WERI-Rb-1 (cell line): Measurements from ENCODE around the gene ANKRD42.
A peak's percentile ranks its signal among the peaks of the same experiment; 100 is the strongest.

Experiments used
- DNase-seq: peaks from one replicate; pipeline ENCODE4 v3.0.0-alpha.2; 2020
- H3K27ac ChIP-seq: fragments of 250-450 bp; sonication (Bioruptor Pico); 2 replicates; pipeline ENCODE4 v1.5.1; 2020; ENCODE audit warnings: mild to moderate bottlenecking, moderate library complexity
- H3K27me3 ChIP-seq: fragments of 250-450 bp; sonication (Bioruptor Pico); 2 replicates; pipeline ENCODE4 v1.5.1; 2021; ENCODE audit warnings: mild to moderate bottlenecking, low read depth, moderate library complexity; ENCODE audit not compliant: insufficient read depth, severe bottlenecking
- H3K36me3 ChIP-seq: fragments of 250-450 bp; sonication (Bioruptor Pico); 2 replicates; pipeline ENCODE4 v1.5.1; 2020; ENCODE audit warnings: mild to moderate bottlenecking, moderate library complexity
- H3K4me3 ChIP-seq: 2 replicates; pipeline ENCODE4 v1.5.1; 2011; ENCODE audit warnings: low read depth, mild to moderate bottlenecking, control low read depth, low read length
- H3K9me3 ChIP-seq: fragments of 250-450 bp; sonication (Bioruptor Pico); 2 replicates; pipeline ENCODE4 v1.5.1; 2021; ENCODE audit warnings: mild to moderate bottlenecking, moderate library complexity; ENCODE audit not compliant: severe bottlenecking
- CTCF ChIP-seq: IDR thresholded peaks from 2 replicates; pipeline ENCODE4 v1.5.1; 2011; ENCODE audit warnings: low read depth, mild to moderate bottlenecking, control low read depth, inconsistent platforms, low read length

ANKRD42 gene

GRCh38 chr11:83185767-83186166, 7.7 kb upstream of the ANKRD42 start:
- peaks cover 79% of the 10 kb centered on the region for H3K36me3 ChIP-seq
- TF ChIP-seq CTCF: no peak
- H3K27ac ChIP-seq: no peak overlapping the region
- DNase-seq: no peak
- H3K4me3 ChIP-seq: no peak overlapping the region
- H3K9me3 ChIP-seq: no peaks in the 10 kb centered on the region
- H3K27me3 ChIP-seq: no peaks in the 10 kb centered on the region

- no peak for TF ChIP-seq CTCF
- Histone ChIP-seq H3K9me3 (no peaks in the 10 kb centered on the region), H3K27ac (no peak overlapping the region), H3K4me3 (no peak overlapping the region), H3K36me3 (peaks cover 81% of the 10 kb centered on the region), H3K27me3 (no peaks in the 10 kb centered on the region)
- no peak for DNase-seq
These were observed 6.0 kb upstream of the ANKRD42 start for GRCh38 chr11:83187465-83187864.

GRCh38 chr11:83191491-83191890, 2.0 kb upstream of the ANKRD42 start:
- Histone ChIP-seq H3K4me3 (no peak overlapping the region), H3K27me3 (no peaks in the 10 kb centered on the region), H3K9me3 (no peaks in the 10 kb centered on the region), H3K27ac (no peak overlapping the region), H3K36me3 (peaks cover 46% of the 10 kb centered on the region)
- no peak for DNase-seq
- no peak for TF ChIP-seq CTCF

GRCh38 chr11:83191986-83192385, 1.5 kb upstream of the ANKRD42 start:
- DNase-seq: no peak
- Histone ChIP-seq H3K27me3 (no peaks in the 10 kb centered on the region), H3K27ac (no peak overlapping the region), H3K4me3 (no peak overlapping the region), H3K9me3 (no peaks in the 10 kb centered on the region), H3K36me3 (peaks cover 42% of the 10 kb centered on the region)
- no peak for TF ChIP-seq CTCF

- Histone ChIP-seq H3K27me3 (no peaks in the 10 kb centered on the region), H3K9me3 (no peaks in the 10 kb centered on the region), H3K27ac (peak overlapping the region; percentile 64), H3K36me3 (peaks cover 34% of the 10 kb centered on the region), H3K4me3 (peak overlapping the region; percentile 97)
- TF ChIP-seq CTCF: no peak
- DNase-seq: no peak
These were observed 786 bp upstream of the ANKRD42 start for GRCh38 chr11:83192606-83193245.
